Suprapubic skin (tissue), 4 donors: ENCODE data around the gene SPEG. TPM values are rescaled to one million over a fixed set of nuclear protein-coding genes. Genes with fewer than 3 reads are reported as not detected.
A peak's percentile ranks its signal among the peaks of the same experiment; 100 is the strongest.

Experiments
- DNase-seq, 2 donors: peaks; one replicate each; pipeline ENCODE4 v3.0.0-alpha.2; 2019; ENCODE audit warnings: low spot score in 2 of 2
- H3K27ac ChIP-seq: fragments of 200-600 bp; sonication (generic); one replicate; pipeline ENCODE4 v1.5.1; 2019
- H3K27me3 ChIP-seq: fragments of 200-600 bp; sonication (generic); one replicate; pipeline ENCODE4 v1.5.1; 2019
- H3K36me3 ChIP-seq: fragments of 200-600 bp; sonication (generic); one replicate; pipeline ENCODE4 v1.5.1; 2019
- H3K4me1 ChIP-seq: fragments of 200-600 bp; sonication (generic); one replicate; pipeline ENCODE4 v1.5.1; 2019
- H3K4me3 ChIP-seq: fragments of 200-600 bp; sonication (generic); one replicate; pipeline ENCODE4 v1.5.1; 2019; ENCODE audit warnings: mild to moderate bottlenecking
- H3K9me3 ChIP-seq: fragments of 200-600 bp; sonication (generic); one replicate; pipeline ENCODE4 v1.5.1; 2019
- CTCF ChIP-seq, 2 donors: fragments of 200-600 bp in 1 of 2; fragments of 450-650 bp in 1 of 2; sonication (generic) in 1 of 2; IDR thresholded peaks; one replicate each; pipeline ENCODE4 v1.5.1; 2016 to 2019; ENCODE audit warnings: antibody characterized with exemption in 2 of 2, mild to moderate bottlenecking in 1 of 2, moderate library complexity in 1 of 2
- EP300 ChIP-seq: sonication (generic); formaldehyde crosslinking; IDR thresholded peaks from one replicate; pipeline ENCODE4 v1.6.1; 2017; ENCODE audit warnings: antibody characterized with exemption
- POLR2A ChIP-seq, 2 donors: fragments of 450-650 bp; IDR thresholded peaks; one replicate each; pipeline ENCODE4 v1.6.1; 2017; ENCODE audit warnings: antibody characterized with exemption in 2 of 2, mild to moderate bottlenecking in 2 of 2, moderate library complexity in 2 of 2
- POLR2AphosphoS5 ChIP-seq, 3 donors: sonication (generic); formaldehyde crosslinking; IDR thresholded peaks; one replicate each; pipeline ENCODE4 v1.6.1; 2017; ENCODE audit warnings: antibody characterized with exemption in 3 of 3
- WGBS: methylation state at CpG from one replicate; pipeline ENCODE4 v1.1.5; 2018; 5-methylcytosine and 5-hydroxymethylcytosine counted together
- total RNA-seq, 4 donors: library from RNA; depleted of rRNA; stranded (reverse); fragments of >200 nt; gene quantifications; one replicate each; pipeline ENCODE4 v1.1.0, GENCODE V29; 2016

The SPEG gene
- total RNA-seq, 4 donors from 2014 or later, result 6.5 to 17.2 (median 6.7) TPM

- Histone ChIP-seq H3K4me1 (no peaks in the 10 kb centered on the region), H3K36me3 (no peaks in the 10 kb centered on the region), H3K4me3 (no peak overlapping the region), H3K27me3 (peaks cover 21% of the 10 kb centered on the region), H3K9me3 (no peaks in the 10 kb centered on the region), H3K27ac (no peak overlapping the region)
- 88% methylated on average over 6 of the region's 15 CpGs for WGBS
- no peak for DNase-seq
- TF ChIP-seq CTCF (IDR thresholded peaks at IDR 0.05), result no peak
- TF ChIP-seq EP300, result no peak
- TF ChIP-seq POLR2A (IDR thresholded peaks at IDR 0.05), result no peak
- no peak for TF ChIP-seq POLR2AphosphoS5 (IDR thresholded peaks at IDR 0.05)
Measured at GRCh38 chr2:219477815-219478214, 43.2 kb downstream of the SPEG start.

DNA sequence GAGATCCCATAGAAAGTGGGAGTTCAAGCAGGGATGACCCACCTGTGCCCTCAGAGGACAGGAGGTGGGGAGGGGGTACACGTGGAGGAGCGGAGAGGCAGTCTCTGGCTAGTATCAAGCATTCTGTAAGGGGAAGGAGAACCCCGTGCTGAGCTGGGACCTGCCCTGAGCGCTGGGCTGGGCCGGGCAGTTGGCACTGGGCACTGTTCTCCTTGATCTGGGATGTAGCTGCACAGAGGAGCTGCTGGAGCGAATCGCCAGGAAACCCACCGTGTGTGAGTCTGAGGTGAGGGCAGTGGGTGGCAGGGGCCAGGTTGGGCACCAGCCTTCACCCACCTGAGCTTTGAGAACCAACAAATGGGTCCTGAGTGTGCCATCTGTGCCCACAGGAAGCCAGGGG, 44.3 kb downstream of the SPEG start:
- H3K4me3 ChIP-seq, result no peak overlapping the region
- H3K27me3 ChIP-seq, result peaks cover 30% of the 10 kb centered on the region
- H3K36me3 ChIP-seq, result no peaks in the 10 kb centered on the region
- 68% methylated on average over 5 of the region's 8 CpGs for WGBS
- no peaks in the 10 kb centered on the region for H3K9me3 ChIP-seq
- no peak overlapping the region for H3K27ac ChIP-seq
- no peak for DNase-seq
- TF ChIP-seq POLR2AphosphoS5 (IDR thresholded peaks at IDR 0.05), result no peak
- TF ChIP-seq EP300, result no peak
- peaks cover 9% of the 10 kb centered on the region for H3K4me1 ChIP-seq

DNA sequence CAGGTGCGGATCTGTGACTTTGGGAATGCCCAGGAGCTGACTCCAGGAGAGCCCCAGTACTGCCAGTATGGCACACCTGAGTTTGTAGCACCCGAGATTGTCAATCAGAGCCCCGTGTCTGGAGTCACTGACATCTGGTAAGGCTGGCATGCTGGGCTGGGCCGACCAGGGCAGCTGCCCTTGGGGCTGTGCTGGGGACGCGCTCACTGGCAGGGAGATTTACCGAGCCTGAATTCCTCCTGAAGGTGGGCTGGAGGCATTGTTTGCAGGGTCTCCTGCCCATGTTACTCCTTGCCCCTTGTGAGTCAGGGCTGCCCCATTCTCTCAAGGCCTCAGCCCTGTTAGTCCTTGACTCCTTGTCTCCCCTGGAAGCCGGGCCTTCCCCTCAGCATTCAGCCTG, 45.4 kb downstream of the SPEG start:
- no peak for DNase-seq
- H3K4me3 ChIP-seq, result no peak overlapping the region
- TF ChIP-seq POLR2AphosphoS5 (IDR thresholded peaks at IDR 0.05), result no peak
- no peak for TF ChIP-seq POLR2A (IDR thresholded peaks at IDR 0.05)
- TF ChIP-seq EP300, result no peak
- TF ChIP-seq CTCF (IDR thresholded peaks at IDR 0.05), result no peak
- no peaks in the 10 kb centered on the region for H3K9me3 ChIP-seq
- H3K27me3 ChIP-seq, result peaks cover 41% of the 10 kb centered on the region
- no peak overlapping the region for H3K27ac ChIP-seq
- H3K4me1 ChIP-seq, result peaks cover 19% of the 10 kb centered on the region
- H3K36me3 ChIP-seq, result no peaks in the 10 kb centered on the region
- 94% methylated on average over 6 of the region's 8 CpGs for WGBS

DNA sequence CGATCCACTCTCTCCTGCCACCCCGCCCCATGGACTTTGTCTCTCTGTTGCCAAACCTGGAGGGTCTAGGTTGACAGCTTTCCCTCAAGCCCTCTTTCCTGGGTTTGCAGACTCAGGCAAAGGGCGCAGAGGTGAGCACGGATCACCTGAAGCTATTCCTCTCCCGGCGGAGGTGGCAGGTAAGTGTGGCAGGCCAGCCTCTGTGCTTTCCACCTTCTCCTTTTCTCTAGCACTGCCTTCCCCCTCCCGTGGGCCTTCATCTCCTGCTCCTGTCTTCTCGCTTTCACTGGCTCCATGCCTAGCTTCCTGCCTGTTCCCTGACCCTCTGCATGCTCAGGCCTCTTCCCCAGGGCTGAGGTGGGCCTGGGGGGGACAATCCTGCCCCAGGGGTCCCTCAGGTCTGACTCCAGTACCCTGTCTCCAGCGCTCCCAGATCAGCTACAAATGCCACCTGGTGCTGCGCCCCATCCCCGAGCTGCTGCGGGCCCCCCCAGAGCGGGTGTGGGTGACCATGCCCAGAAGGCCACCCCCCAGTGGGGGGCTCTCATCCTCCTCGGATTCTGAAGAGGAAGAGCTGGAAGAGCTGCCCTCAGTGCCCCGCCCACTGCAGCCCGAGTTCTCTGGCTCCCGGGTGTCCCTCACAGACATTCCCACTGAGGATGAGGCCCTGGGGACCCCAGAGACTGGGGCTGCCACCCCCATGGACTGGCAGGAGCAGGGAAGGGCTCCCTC, 48.2 kb downstream of the SPEG start:
- Histone ChIP-seq H3K27ac (no peak overlapping the region), H3K4me1 (peaks cover 19% of the 10 kb centered on the region), H3K36me3 (no peaks in the 10 kb centered on the region), H3K27me3 (peaks cover 56% of the 10 kb centered on the region), H3K4me3 (no peak overlapping the region), H3K9me3 (no peaks in the 10 kb centered on the region)
- no peak for DNase-seq
- WGBS, result 87% methylated on average over 12 of the region's 17 CpGs
- no peak for TF ChIP-seq POLR2AphosphoS5 (IDR thresholded peaks at IDR 0.05)

DNA sequence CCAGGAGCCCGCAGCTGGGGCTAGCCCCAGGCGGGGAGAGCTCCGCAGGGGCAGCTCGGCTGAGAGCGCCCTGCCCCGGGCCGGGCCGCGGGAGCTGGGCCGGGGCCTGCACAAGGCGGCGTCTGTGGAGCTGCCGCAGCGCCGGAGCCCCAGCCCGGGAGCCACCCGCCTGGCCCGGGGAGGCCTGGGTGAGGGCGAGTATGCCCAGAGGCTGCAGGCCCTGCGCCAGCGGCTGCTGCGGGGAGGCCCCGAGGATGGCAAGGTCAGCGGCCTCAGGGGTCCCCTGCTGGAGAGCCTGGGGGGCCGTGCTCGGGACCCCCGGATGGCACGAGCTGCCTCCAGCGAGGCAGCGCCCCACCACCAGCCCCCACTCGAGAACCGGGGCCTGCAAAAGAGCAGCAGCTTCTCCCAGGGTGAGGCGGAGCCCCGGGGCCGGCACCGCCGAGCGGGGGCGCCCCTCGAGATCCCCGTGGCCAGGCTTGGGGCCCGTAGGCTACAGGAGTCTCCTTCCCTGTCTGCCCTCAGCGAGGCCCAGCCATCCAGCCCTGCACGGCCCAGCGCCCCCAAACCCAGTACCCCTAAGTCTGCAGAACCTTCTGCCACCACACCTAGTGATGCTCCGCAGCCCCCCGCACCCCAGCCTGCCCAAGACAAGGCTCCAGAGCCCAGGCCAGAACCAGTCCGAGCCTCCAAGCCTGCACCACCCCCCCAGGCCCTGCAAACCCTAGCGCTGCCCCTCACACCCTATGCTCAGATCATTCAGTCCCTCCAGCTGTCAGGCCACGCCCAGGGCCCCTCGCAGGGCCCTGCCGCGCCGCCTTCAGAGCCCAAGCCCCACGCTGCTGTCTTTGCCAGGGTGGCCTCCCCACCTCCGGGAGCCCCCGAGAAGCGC, 49.1 kb downstream of the SPEG start:
- peaks cover 19% of the 10 kb centered on the region for H3K4me1 ChIP-seq
- H3K27me3 ChIP-seq, result peaks cover 64% of the 10 kb centered on the region
- WGBS, result 17% methylated on average over 23 of the region's 58 CpGs
- peak overlapping the region; percentile 37 for H3K4me3 ChIP-seq
- no peak overlapping the region for H3K27ac ChIP-seq
- no peak for TF ChIP-seq EP300
- TF ChIP-seq POLR2A (IDR thresholded peaks at IDR 0.05), result no peak
- no peak for TF ChIP-seq POLR2AphosphoS5 (IDR thresholded peaks at IDR 0.05)
- TF ChIP-seq CTCF (IDR thresholded peaks at IDR 0.05), result no peak
- H3K9me3 ChIP-seq, result no peaks in the 10 kb centered on the region
- DNase-seq, result no peak
- no peaks in the 10 kb centered on the region for H3K36me3 ChIP-seq
